H9 (cell line): ENCODE measurements around the gene PRKAG2. TPM values are rescaled to one million over a fixed set of nuclear protein-coding genes. Genes with fewer than 3 reads are reported as not detected.

ENCODE experiments used
- DNase-seq: peaks from one replicate; pipeline ENCODE4 v3.0.0-alpha.2; 2017
- H2AFZ ChIP-seq: one replicate; pipeline ENCODE4 v1.6.1; 2013; ENCODE audit warnings: mild to moderate bottlenecking, low read length, control low read depth, moderate library complexity
- H2AK5ac ChIP-seq: 2 replicates; pipeline ENCODE4 v1.6.1; 2013; ENCODE audit warnings: low read length, control low read depth, mixed read lengths; ENCODE audit not compliant: insufficient read length
- H2BK120ac ChIP-seq: one replicate; pipeline ENCODE4 v1.6.1; 2013; ENCODE audit warnings: low read depth, mild to moderate bottlenecking, low read length, control low read depth, inconsistent platforms; ENCODE audit not compliant: poor library complexity, severe bottlenecking
- H2BK12ac ChIP-seq: 2 replicates; pipeline ENCODE4 v1.6.1; 2013; ENCODE audit warnings: low read length, control low read depth, mixed read lengths, low read depth; ENCODE audit not compliant: insufficient read length
- H2BK15ac ChIP-seq: 2 replicates; pipeline ENCODE4 v1.6.1; 2013; ENCODE audit warnings: low read depth, low read length, control low read depth
- H2BK20ac ChIP-seq: one replicate; pipeline ENCODE4 v1.6.1; 2013; ENCODE audit warnings: low read depth, mild to moderate bottlenecking, low read length, control low read depth, inconsistent platforms; ENCODE audit not compliant: poor library complexity, severe bottlenecking
- H2BK5ac ChIP-seq: 2 replicates; pipeline ENCODE4 v1.6.1; 2013; ENCODE audit warnings: low read length, control low read depth, mixed read lengths; ENCODE audit not compliant: insufficient read length
- H3K14ac ChIP-seq: 2 replicates; pipeline ENCODE4 v1.6.1; 2013; ENCODE audit warnings: low read length, control low read depth; ENCODE audit not compliant: insufficient read depth
- H3K18ac ChIP-seq: 2 replicates; pipeline ENCODE4 v1.6.1; 2013; ENCODE audit warnings: low read depth, mild to moderate bottlenecking, mixed read lengths, low read length, control low read depth; ENCODE audit not compliant: insufficient read length
- H3K23ac ChIP-seq: 2 replicates; pipeline ENCODE4 v1.6.1; 2013; ENCODE audit warnings: low read length, control low read depth, mixed read lengths, low read depth; ENCODE audit not compliant: insufficient read length
- H3K23me2 ChIP-seq: 2 replicates; pipeline ENCODE4 v1.6.1; 2013; ENCODE audit warnings: low read depth, mild to moderate bottlenecking, mixed read lengths, low read length, control low read depth; ENCODE audit not compliant: insufficient read length, poor library complexity, severe bottlenecking
- H3K27ac ChIP-seq: 2 replicates; pipeline ENCODE4 v1.5.1; 2013; ENCODE audit warnings: low read length, control low read depth, mixed read lengths, low read depth; ENCODE audit not compliant: insufficient read length
- H3K27me3 ChIP-seq: 2 replicates; pipeline ENCODE4 v1.6.1; 2013; ENCODE audit warnings: low read length, control low read depth, inconsistent platforms; ENCODE audit not compliant: insufficient read depth
- H3K4ac ChIP-seq: 2 replicates; pipeline ENCODE4 v1.6.1; 2013; ENCODE audit warnings: low read depth, mild to moderate bottlenecking, control low read depth, inconsistent platforms, low read length, moderate library complexity
- H3K4me1 ChIP-seq: 2 replicates; pipeline ENCODE4 v1.6.1; 2013; ENCODE audit warnings: low read length, control low read depth, inconsistent platforms; ENCODE audit not compliant: insufficient read depth
- H3K4me2 ChIP-seq: 2 replicates; pipeline ENCODE4 v1.6.1; 2013; ENCODE audit warnings: low read length, control low read depth, mixed read lengths; ENCODE audit not compliant: insufficient read length, insufficient read depth
- H3K56ac ChIP-seq: 2 replicates; pipeline ENCODE4 v1.6.1; 2013; ENCODE audit warnings: low read depth, mild to moderate bottlenecking, mixed read lengths, low read length, control low read depth; ENCODE audit not compliant: insufficient read length
- H3K79me1 ChIP-seq: 2 replicates; pipeline ENCODE4 v1.6.1; 2013; ENCODE audit warnings: low read depth, mild to moderate bottlenecking, moderate library complexity, low read length, control low read depth, inconsistent platforms; ENCODE audit not compliant: insufficient read depth, poor library complexity, severe bottlenecking
- H3K79me2 ChIP-seq: 2 replicates; pipeline ENCODE4 v1.6.1; 2013; ENCODE audit warnings: low read length, control low read depth, inconsistent platforms; ENCODE audit not compliant: insufficient read depth
- H3K9ac ChIP-seq: 2 replicates; pipeline ENCODE4 v1.6.1; 2013; ENCODE audit warnings: low read length, control low read depth, mixed read lengths; ENCODE audit not compliant: insufficient read length; ENCODE audit errors: extremely low read depth
- H3K9me3 ChIP-seq: one replicate; pipeline ENCODE4 v1.6.1; 2013; ENCODE audit warnings: low read depth, low read length, inconsistent platforms; ENCODE audit not compliant: control insufficient read depth
- H3T11ph ChIP-seq: one replicate; pipeline ENCODE4 v1.6.1; 2013; ENCODE audit warnings: mild to moderate bottlenecking, low read length, control low read depth, inconsistent platforms
- H4K20me1 ChIP-seq: one replicate; pipeline ENCODE4 v1.6.1; 2013; ENCODE audit not compliant: control insufficient read depth, insufficient read length, insufficient read depth
- H4K5ac ChIP-seq: 2 replicates; pipeline ENCODE4 v1.6.1; 2013; ENCODE audit warnings: low read depth, mild to moderate bottlenecking, mixed read lengths, low read length, control low read depth; ENCODE audit not compliant: insufficient read length
- H4K8ac ChIP-seq: replicated peaks from 2 replicates; pipeline ENCODE4 v1.6.1; 2013; ENCODE audit warnings: low read length, control low read depth, mixed read lengths, low read depth; ENCODE audit not compliant: insufficient read length
- H4K91ac ChIP-seq: 2 replicates; pipeline ENCODE4 v1.6.1; 2013; ENCODE audit warnings: low read depth, mild to moderate bottlenecking, moderate library complexity, mixed read lengths, low read length, control low read depth; ENCODE audit not compliant: insufficient read length
- H3K27ac Mint-ChIP-seq, 3 experiments: 2 replicates in 2 of 3; 3 replicates in 1 of 3; pipeline ENCODE4 v1.8.0; 2020 to 2021; ENCODE audit warnings: mixed read lengths in 3 of 3, mild to moderate bottlenecking in 1 of 3, moderate library complexity in 1 of 3
- H3K27me3 Mint-ChIP-seq: 2 replicates; pipeline ENCODE4 v1.8.0; 2021; ENCODE audit warnings: low read depth, mild to moderate bottlenecking, moderate library complexity, mixed read lengths
- H3K36me3 Mint-ChIP-seq, 3 experiments: 2 replicates in 2 of 3; 3 replicates in 1 of 3; pipeline ENCODE4 v1.8.0; 2020 to 2021; ENCODE audit warnings: low read depth in 3 of 3, mixed read lengths in 3 of 3; ENCODE audit not compliant: insufficient read depth in 1 of 3
- H3K4me1 Mint-ChIP-seq, 2 experiments: 2 replicates each; pipeline ENCODE4 v1.8.0; 2020; ENCODE audit warnings: mixed read lengths in 2 of 2
- H3K4me3 Mint-ChIP-seq, 2 experiments: 2 replicates in 1 of 2; 3 replicates in 1 of 2; pipeline ENCODE4 v1.8.0; 2020 to 2021; ENCODE audit warnings: mild to moderate bottlenecking in 2 of 2, mixed read lengths in 2 of 2, moderate library complexity in 1 of 2
- H3K9me3 Mint-ChIP-seq, 2 experiments: 2 replicates in 1 of 2; 3 replicates in 1 of 2; pipeline ENCODE4 v1.8.0; 2020; ENCODE audit warnings: mild to moderate bottlenecking in 2 of 2, mixed read lengths in 2 of 2, moderate library complexity in 1 of 2
- WGBS: extraction: QIAGEN DNeasy Blood & Tissue Kit; methylation state at CpG from one replicate; pipeline ENCODE4 v1.1.7; 2013; ENCODE audit warnings: missing lambda C conversion rate, low lambda C conversion rate, mixed read lengths; ENCODE audit not compliant: insufficient read length; ENCODE audit errors: extremely low coverage; 5-methylcytosine and 5-hydroxymethylcytosine counted together
- total RNA-seq: library from RNA; stranded (reverse); gene quantifications from 2 replicates; pipeline ENCODE4 v1.2.1, GENCODE V29; 2021
- TF ChIP-seq, protein P1 (sequence below): fragments of 200-600 bp; sonication (generic); conservative IDR thresholded peaks from 3 replicates; pipeline ENCODE4 v1.8.0; 2021; ENCODE audit warnings: antibody characterized with exemption, mild to moderate bottlenecking

The PRKAG2 gene
- total RNA-seq, 1 experiment from 2014 or later: 11.8 TPM

DNA sequence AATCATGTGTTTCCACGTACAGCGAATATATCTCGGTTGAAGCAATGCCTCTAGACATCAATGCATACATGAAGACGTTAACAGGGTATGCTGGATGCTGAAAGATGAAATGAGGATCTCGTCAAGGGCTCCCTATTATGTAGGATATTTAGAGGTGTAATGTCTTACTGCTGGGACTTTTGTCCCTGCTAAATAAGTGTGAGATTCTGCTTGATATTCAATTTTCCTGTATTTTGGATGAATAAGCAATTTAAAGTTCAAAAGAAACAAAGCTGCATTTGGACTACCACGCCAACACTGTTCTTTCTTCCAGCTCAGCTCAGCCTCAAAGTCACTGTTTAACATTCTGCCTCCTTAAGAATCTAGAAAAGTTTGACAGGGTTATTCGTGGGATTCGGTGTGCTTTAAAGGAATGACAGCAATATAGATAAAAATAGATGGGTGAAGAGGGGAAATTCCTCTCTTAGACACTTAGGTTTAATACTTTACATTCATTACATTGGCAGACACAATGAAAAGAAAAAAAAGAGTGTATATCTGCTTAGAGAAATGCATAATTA lies 247.1 kb downstream of the PRKAG2 start:
- Mint-ChIP-seq H3K4me1 (peaks cover 37 to 40% of the 10 kb centered on the region in 2 experiments), H3K9me3 (peaks cover 11 to 15% of the 10 kb centered on the region in 2 experiments), H3K4me3 (no peak overlapping the region), H3K36me3 (peaks cover 5 to 15% (median 7%) of the 10 kb centered on the region in 3 experiments; a peak in 5 of 7 replicates), H3K27me3 (peaks cover 35% of the 10 kb centered on the region), H3K27ac (no peak overlapping the region)
- Histone ChIP-seq H2BK15ac (no peak overlapping the region), H2BK5ac (no peak overlapping the region), H3K9ac (no peak overlapping the region), H3K23me2 (peaks cover 11% of the 10 kb centered on the region), H3K27me3 (peaks cover 8% of the 10 kb centered on the region; the same call in 1 of the 2 replicates), H3K14ac (no peak overlapping the region), H3K4ac (no peak overlapping the region), H3K9me3 (no peaks in the 10 kb centered on the region), H2BK20ac (no peak overlapping the region), H4K91ac (no peak overlapping the region), H3K79me2 (no peaks in the 10 kb centered on the region), H4K5ac (no peak overlapping the region), H3K27ac (no peak overlapping the region), H2AK5ac (no peak overlapping the region), H2BK12ac (no peak overlapping the region), H2AFZ (no peak overlapping the region), H3K18ac (no peak overlapping the region), H3K23ac (no peak overlapping the region), H3K56ac (no peak overlapping the region), H3K79me1 (peaks cover 3% of the 10 kb centered on the region), H2BK120ac (no peak overlapping the region), H3K4me2 (peak overlapping the region; percentile 20), H3K4me1 (peaks cover 2% of the 10 kb centered on the region; the same call in 1 of the 2 replicates), H4K8ac (no peak overlapping the region), H4K20me1 (no peaks in the 10 kb centered on the region), H3T11ph (no peak overlapping the region)
- WGBS: no CpG with 5 or more reads among the region's 8 CpGs
- no peak for DNase-seq
- TF ChIP-seq, protein P1, sequence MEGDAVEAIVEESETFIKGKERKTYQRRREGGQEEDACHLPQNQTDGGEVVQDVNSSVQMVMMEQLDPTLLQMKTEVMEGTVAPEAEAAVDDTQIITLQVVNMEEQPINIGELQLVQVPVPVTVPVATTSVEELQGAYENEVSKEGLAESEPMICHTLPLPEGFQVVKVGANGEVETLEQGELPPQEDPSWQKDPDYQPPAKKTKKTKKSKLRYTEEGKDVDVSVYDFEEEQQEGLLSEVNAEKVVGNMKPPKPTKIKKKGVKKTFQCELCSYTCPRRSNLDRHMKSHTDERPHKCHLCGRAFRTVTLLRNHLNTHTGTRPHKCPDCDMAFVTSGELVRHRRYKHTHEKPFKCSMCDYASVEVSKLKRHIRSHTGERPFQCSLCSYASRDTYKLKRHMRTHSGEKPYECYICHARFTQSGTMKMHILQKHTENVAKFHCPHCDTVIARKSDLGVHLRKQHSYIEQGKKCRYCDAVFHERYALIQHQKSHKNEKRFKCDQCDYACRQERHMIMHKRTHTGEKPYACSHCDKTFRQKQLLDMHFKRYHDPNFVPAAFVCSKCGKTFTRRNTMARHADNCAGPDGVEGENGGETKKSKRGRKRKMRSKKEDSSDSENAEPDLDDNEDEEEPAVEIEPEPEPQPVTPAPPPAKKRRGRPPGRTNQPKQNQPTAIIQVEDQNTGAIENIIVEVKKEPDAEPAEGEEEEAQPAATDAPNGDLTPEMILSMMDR: no peak
